Measurements from ENCODE around the gene CCNK. TPM values are rescaled to one million over a fixed set of nuclear protein-coding genes. Genes with fewer than 3 reads are reported as not detected.

Gene CCNK
- total RNA-seq, 1 donor from 2014 or later, result 21.9 TPM

DNA sequence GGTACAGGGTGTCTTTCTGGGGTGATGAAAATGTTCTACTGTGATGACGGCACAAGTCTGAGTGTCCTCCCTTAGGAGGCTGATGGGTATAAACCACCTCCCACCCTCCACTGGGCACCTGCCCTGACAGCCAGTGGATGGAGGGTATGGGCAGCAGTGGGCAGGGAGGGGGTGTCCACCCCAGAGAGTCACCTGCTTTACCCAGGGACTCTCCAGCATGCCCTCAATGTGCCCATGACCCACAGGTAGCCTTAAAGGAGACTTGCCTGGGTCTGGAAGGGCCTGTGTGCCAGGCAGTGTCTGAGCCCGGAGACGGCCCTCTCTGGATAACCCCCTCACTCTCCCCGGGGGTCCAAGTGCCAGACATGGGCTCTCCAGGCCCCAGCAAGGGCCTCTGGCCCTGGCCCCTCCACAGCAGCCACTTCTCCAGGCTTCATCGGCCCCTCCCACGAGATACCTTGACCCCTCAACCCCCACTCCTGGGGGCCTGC lies 38.8 kb downstream of the CCNK start:
- Histone ChIP-seq H3K36me3 (ENCODE audit: control insufficient read depth, insufficient read depth, low read length) (no peaks in the 10 kb centered on the region), H3K27me3 (ENCODE audit: control insufficient read depth, insufficient read depth, low read length) (no peaks in the 10 kb centered on the region), H3K4me3 (ENCODE audit: low read depth, low read length) (no peak overlapping the region)
- no peak for DNase-seq (ENCODE audit: low read depth)
- TF ChIP-seq, protein P1, sequence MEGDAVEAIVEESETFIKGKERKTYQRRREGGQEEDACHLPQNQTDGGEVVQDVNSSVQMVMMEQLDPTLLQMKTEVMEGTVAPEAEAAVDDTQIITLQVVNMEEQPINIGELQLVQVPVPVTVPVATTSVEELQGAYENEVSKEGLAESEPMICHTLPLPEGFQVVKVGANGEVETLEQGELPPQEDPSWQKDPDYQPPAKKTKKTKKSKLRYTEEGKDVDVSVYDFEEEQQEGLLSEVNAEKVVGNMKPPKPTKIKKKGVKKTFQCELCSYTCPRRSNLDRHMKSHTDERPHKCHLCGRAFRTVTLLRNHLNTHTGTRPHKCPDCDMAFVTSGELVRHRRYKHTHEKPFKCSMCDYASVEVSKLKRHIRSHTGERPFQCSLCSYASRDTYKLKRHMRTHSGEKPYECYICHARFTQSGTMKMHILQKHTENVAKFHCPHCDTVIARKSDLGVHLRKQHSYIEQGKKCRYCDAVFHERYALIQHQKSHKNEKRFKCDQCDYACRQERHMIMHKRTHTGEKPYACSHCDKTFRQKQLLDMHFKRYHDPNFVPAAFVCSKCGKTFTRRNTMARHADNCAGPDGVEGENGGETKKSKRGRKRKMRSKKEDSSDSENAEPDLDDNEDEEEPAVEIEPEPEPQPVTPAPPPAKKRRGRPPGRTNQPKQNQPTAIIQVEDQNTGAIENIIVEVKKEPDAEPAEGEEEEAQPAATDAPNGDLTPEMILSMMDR (IDR thresholded peaks at IDR 0.05; ENCODE audit: insufficient read depth, low read length, poor library complexity, severe bottlenecking), result no peak

DNA sequence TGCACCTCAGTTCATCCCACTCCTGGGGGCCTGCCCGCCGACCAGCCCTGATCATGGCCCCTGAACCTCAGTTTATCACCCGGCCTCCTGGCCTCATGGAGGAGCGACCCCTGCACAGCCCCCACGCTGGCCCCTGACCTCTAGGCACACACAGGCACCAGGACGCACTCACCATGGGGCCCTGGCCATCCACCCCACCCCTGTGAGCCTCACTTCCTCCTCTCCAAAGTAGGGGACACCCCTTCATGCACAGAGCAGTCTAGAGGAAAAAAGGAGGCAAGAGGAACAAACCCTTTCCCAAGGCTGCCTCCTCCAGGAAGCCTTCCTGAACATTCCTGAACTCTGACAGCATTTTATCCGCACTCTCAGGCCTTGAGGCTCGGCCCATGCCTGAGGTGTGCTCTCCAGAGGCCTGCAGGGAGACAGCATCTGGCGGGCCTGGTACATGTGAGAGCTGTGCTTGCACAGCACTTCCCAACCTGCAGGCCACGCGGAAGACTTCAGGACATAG lies 39.4 kb downstream of the CCNK start:
- Histone ChIP-seq H3K36me3 (ENCODE audit: control insufficient read depth, insufficient read depth, low read length) (no peaks in the 10 kb centered on the region), H3K27me3 (ENCODE audit: control insufficient read depth, insufficient read depth, low read length) (no peaks in the 10 kb centered on the region), H3K4me3 (ENCODE audit: low read depth, low read length) (no peak overlapping the region)
- DNase-seq (ENCODE audit: low read depth), result no peak
- TF ChIP-seq, protein P1 (IDR thresholded peaks at IDR 0.05; ENCODE audit: insufficient read depth, low read length, poor library complexity, severe bottlenecking), result no peak

DNA sequence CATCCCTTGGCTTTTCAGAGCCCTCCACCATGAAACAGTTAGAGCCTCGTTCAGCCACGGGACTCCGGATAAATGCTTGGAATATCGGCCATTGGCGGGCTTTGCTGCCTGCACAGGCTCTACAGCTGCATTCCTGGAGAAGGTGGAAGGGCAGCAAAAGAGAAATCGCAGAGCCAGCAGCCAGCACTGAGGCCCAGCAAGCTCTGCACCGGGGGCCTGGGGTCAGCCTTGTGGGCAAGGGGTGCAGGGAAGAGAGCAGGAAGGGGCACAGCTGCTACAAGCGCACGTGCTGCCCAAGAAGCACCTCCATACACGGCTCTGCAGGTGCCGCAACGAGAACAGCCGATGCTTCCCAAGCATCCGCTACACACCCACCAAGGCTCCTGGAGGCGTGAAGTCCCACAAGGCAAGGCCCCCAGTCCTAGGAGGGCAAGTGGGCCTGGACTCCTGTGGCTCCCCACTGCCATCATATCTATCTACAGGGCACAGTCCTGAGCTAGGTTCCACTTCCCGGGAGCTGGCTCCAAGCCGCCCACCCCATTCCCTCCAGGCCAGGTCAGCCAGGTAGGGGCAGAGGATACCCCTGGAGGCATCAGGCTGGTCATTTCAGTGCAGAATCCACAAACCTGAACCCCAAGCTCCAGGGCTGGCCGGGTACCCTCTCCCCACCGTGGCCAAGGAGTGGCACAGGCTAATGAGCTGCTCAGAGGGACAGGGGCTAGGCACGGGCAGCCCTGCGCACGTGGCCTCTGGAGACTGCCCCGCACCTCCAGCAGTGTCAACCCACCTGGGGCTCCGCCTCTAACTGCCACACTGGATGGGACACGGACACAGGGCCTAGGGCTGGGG lies 40.2 kb downstream of the CCNK start:
- TF ChIP-seq, protein P1 (IDR thresholded peaks at IDR 0.05; ENCODE audit: insufficient read depth, low read length, poor library complexity, severe bottlenecking), result no peak
- no peak for DNase-seq (ENCODE audit: low read depth)
- H3K4me3 ChIP-seq (ENCODE audit: low read depth, low read length), result no peak overlapping the region
- H3K36me3 ChIP-seq (ENCODE audit: control insufficient read depth, insufficient read depth, low read length), result no peaks in the 10 kb centered on the region
- H3K27me3 ChIP-seq (ENCODE audit: control insufficient read depth, insufficient read depth, low read length), result no peaks in the 10 kb centered on the region

DNA sequence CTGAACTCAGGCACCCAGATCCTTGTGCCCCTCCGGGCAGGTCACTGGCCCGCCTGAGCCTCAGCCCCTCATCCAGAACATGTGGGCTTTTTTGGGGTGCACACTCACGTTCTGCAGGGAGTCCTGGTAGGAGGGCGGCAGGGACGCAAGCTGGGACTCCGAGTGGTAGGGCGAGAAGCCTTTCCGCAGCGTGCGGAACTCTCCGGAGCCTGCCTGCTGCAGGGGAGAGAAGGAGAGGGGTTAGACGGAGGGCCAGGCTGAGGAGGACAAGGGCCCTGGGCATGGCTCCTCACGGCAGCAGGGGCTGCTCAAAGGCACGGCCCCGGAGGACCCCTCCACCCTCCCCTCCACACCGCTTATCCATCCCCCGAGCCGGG lies 40.8 kb downstream of the CCNK start:
- Histone ChIP-seq H3K4me3 (ENCODE audit: low read depth, low read length) (no peak overlapping the region), H3K36me3 (ENCODE audit: control insufficient read depth, insufficient read depth, low read length) (no peaks in the 10 kb centered on the region), H3K27me3 (ENCODE audit: control insufficient read depth, insufficient read depth, low read length) (no peaks in the 10 kb centered on the region)
- TF ChIP-seq, protein P1 (IDR thresholded peaks at IDR 0.05; ENCODE audit: insufficient read depth, low read length, poor library complexity, severe bottlenecking), result no peak
- DNase-seq (ENCODE audit: low read depth), result no peak

DNA sequence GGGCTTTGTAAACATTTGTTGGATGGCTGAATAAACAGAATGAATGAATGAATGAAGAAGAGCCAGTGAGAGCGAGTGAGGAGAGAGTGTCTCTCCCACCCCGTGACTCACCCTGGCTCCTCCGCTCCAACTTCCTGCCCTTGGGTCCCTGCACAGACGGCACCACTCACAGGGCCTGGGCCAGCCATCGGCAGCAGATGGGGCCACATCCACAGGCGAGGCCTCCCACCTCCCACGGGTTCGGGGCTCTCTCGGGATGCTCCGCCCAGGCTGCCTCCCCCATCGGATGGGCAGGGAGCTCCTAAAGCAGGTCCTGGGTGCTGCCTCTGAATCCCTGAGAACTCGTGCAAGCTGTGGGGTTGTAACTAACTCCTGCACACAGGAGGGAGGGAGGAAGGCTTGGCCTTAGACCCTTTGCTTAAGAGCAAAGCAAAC lies 41.3 kb downstream of the CCNK start:
- Histone ChIP-seq H3K27me3 (ENCODE audit: control insufficient read depth, insufficient read depth, low read length) (no peaks in the 10 kb centered on the region), H3K4me3 (ENCODE audit: low read depth, low read length) (no peak overlapping the region), H3K36me3 (ENCODE audit: control insufficient read depth, insufficient read depth, low read length) (no peaks in the 10 kb centered on the region)
- DNase-seq (ENCODE audit: low read depth), result no peak
- TF ChIP-seq, protein P1 (IDR thresholded peaks at IDR 0.05; ENCODE audit: insufficient read depth, low read length, poor library complexity, severe bottlenecking), result no peak

All from kidney epithelial cell (primary cell).